GM23338 (cell line): ENCODE measurements around the gene CCL27. TPM values are rescaled to one million over a fixed set of nuclear protein-coding genes. Genes with fewer than 3 reads are reported as not detected.

Source experiments
- ATAC-seq: fragments of 200-7000 bp; cut with Tn5 transposase; 3 replicates; pipeline ENCODE4 v1.9.1; 2020
- DNase-seq: peaks from one replicate; pipeline ENCODE4 v3.0.0-alpha.2; 2015; ENCODE audit warnings: low spot score
- H2AFZ ChIP-seq: fragments of 200-600 bp; sonication (generic); 2 replicates; pipeline ENCODE4 v1.8.0; 2016; ENCODE audit warnings: antibody characterized with exemption, mild to moderate bottlenecking, moderate library complexity
- H3F3A ChIP-seq: fragments of 200-600 bp; sonication (generic); replicated peaks from 2 replicates; pipeline ENCODE4 v1.8.0; 2017; ENCODE audit warnings: antibody characterized with exemption, mixed run types, low read depth
- H3K27ac ChIP-seq: fragments of 200-600 bp; sonication (generic); 2 replicates; pipeline ENCODE4 v1.6.1; 2016; ENCODE audit warnings: low read depth
- H3K27me3 ChIP-seq: fragments of 200-600 bp; sonication (generic); 2 replicates; pipeline ENCODE4 v1.8.0; 2016; ENCODE audit warnings: mild to moderate bottlenecking, mixed run types, moderate library complexity; ENCODE audit not compliant: insufficient read depth
- H3K36me3 ChIP-seq: fragments of 200-600 bp; sonication (generic); 2 replicates; pipeline ENCODE4 v1.8.0; 2016; ENCODE audit warnings: mild to moderate bottlenecking; ENCODE audit not compliant: insufficient read depth
- H3K4me1 ChIP-seq: fragments of 200-600 bp; sonication (generic); 2 replicates; pipeline ENCODE4 v1.8.0; 2016; ENCODE audit warnings: mild to moderate bottlenecking, moderate library complexity; ENCODE audit not compliant: insufficient read depth
- H3K4me2 ChIP-seq: fragments of 200-600 bp; sonication (generic); 2 replicates; pipeline ENCODE4 v1.7.1; 2017; ENCODE audit warnings: mixed run types
- H3K4me3 ChIP-seq: fragments of 200-600 bp; sonication (generic); 2 replicates; pipeline ENCODE4 v1.6.1; 2016; ENCODE audit warnings: mixed run types
- H3K79me2 ChIP-seq: fragments of 200-600 bp; sonication (generic); replicated peaks from 2 replicates; pipeline ENCODE4 v1.8.0; 2017; ENCODE audit warnings: mild to moderate bottlenecking; ENCODE audit not compliant: insufficient read depth
- H3K9me2 ChIP-seq: fragments of 200-600 bp; sonication (generic); 2 replicates; pipeline ENCODE4 v1.8.0; 2017; ENCODE audit not compliant: insufficient read depth
- H4K20me1 ChIP-seq: fragments of 200-600 bp; sonication (generic); replicated peaks from 2 replicates; pipeline ENCODE4 v1.8.0; 2017; ENCODE audit warnings: mild to moderate bottlenecking; ENCODE audit not compliant: insufficient read depth
- H3K27ac Mint-ChIP-seq: 2 replicates; pipeline ENCODE4 v1.8.0; 2020; ENCODE audit warnings: inconsistent platforms, mild to moderate bottlenecking, moderate library complexity, mixed read lengths
- H3K27me3 Mint-ChIP-seq: 3 replicates; pipeline ENCODE4 v1.8.0; 2022; ENCODE audit warnings: low read depth, mild to moderate bottlenecking, moderate library complexity, mixed read lengths, inconsistent platforms; ENCODE audit not compliant: insufficient read depth, poor library complexity
- H3K36me3 Mint-ChIP-seq: 3 replicates; pipeline ENCODE4 v1.8.0; 2021; ENCODE audit warnings: low read depth, mild to moderate bottlenecking, inconsistent platforms, moderate library complexity, mixed read lengths
- H3K4me1 Mint-ChIP-seq: 3 replicates; pipeline ENCODE4 v1.8.0; 2020; ENCODE audit warnings: mild to moderate bottlenecking, inconsistent platforms, mixed read lengths
- H3K4me3 Mint-ChIP-seq: 3 replicates; pipeline ENCODE4 v1.8.0; 2021; ENCODE audit warnings: moderate library complexity, mild to moderate bottlenecking, inconsistent platforms, mixed read lengths
- H3K9me3 Mint-ChIP-seq: 3 replicates; pipeline ENCODE4 v1.8.0; 2020; ENCODE audit warnings: moderate library complexity, mild to moderate bottlenecking, inconsistent platforms, mixed read lengths
- CREB1 ChIP-seq: fragments of 250-450 bp; sonication (Bioruptor Pico); IDR thresholded peaks from 2 replicates; pipeline ENCODE4 v1.5.0; 2020; ENCODE audit warnings: low read depth, mild to moderate bottlenecking, moderate library complexity
- EZH2 ChIP-seq: fragments of 200-600 bp; sonication (generic); IDR thresholded peaks from one replicate; pipeline ENCODE4 v1.8.0; 2017; ENCODE audit warnings: antibody characterized with exemption, mild to moderate bottlenecking, low read depth; ENCODE audit not compliant: unreplicated experiment
- polyA plus RNA-seq: library from polyadenylated mRNA; unstranded; fragments of >200 nt; fragmentation: Nextera tagmentation; extraction: Ambion mirVana; gene quantifications from 2 replicates; pipeline ENCODE4 v1.2.1, GENCODE V29; 2016
- total RNA-seq: library from RNA; depleted of rRNA; stranded (reverse); fragments of >200 nt; shearing (Covaris generic); gene quantifications from 2 replicates; pipeline ENCODE4 v1.2.3, GENCODE V29; 2014
- TF ChIP-seq, protein P1 (sequence below), 2 experiments: fragments of 200-600 bp in 1 of 2; sonication (generic) in 1 of 2; conservative IDR thresholded peaks; 2 replicates each; pipeline versions ENCODE4 v1.5.1 to v1.6.1; 2016 to 2017; ENCODE audit warnings: antibody characterized with exemption in 2 of 2, low read depth in 2 of 2, mild to moderate bottlenecking in 2 of 2, moderate library complexity in 1 of 2
- TF ChIP-seq, protein P2 (sequence below): IDR thresholded peaks from one replicate; pipeline ENCODE4 v1.6.1; 2018; ENCODE audit warnings: antibody characterized with exemption; ENCODE audit not compliant: unreplicated experiment

The CCL27 gene
- total and polyA plus RNA-seq, 2 experiments from 2014 or later = not detected

DNA sequence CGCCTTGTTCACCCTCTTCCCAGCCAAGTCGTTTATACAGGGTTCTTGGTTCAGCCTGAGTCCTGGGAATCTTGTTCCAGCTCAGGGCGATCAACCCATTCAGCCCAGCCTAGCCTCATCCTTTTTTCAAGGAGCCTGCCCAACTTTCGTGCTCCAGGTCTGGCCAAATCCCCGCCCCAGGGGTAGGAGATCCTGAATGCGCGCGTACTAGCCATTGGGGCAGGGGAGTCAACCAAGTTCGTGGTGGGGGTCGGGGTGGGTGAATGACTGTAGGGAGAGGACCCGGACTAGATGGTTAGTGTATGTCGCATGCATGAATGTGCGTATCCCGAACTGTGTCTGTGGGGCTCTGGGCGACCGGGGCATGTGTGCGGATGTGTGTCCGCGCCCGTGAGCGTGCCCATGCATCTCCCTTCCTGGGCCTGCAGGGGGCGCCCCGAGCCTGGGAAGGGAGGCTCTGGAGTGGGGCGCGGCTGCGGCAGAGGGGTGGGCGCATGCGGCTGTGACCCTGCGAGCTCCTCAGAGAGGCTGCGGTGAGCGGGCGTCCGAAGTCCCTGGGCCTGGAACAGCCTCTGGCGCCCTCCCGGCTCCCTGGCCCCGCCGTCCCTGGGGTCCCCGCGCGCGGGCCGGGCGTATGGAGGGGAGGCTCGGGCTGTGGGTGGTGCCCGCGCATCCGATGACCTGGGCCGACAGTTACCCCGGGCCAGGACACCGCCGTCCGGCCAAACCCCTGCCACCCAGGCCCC lies 38.7 kb upstream of the CCL27 start:
- Mint-ChIP-seq H3K27me3 (peaks cover 27% of the 10 kb centered on the region), H3K36me3 (no peaks in the 10 kb centered on the region; the same call in 2 of the 3 replicates), H3K9me3 (peaks cover 6% of the 10 kb centered on the region; the same call in 2 of the 3 replicates), H3K27ac (no peak overlapping the region), H3K4me1 (peaks cover 5% of the 10 kb centered on the region; the same call in 2 of the 3 replicates), H3K4me3 (peak overlapping the region; percentile 74)
- Histone ChIP-seq H3K27me3 (peaks cover 35% of the 10 kb centered on the region), H4K20me1 (no peaks in the 10 kb centered on the region; the same call in 1 of the 2 replicates), H3K4me1 (peaks cover 4% of the 10 kb centered on the region; the same call in 1 of the 2 replicates), H3K4me3 (peak overlapping the region; percentile 77), H3K4me2 (peak overlapping the region; percentile 93), H2AFZ (peak overlapping the region; percentile 99), H3K27ac (no peak overlapping the region), H3F3A (no peaks in the 10 kb centered on the region), H3K79me2 (no peaks in the 10 kb centered on the region), H3K36me3 (no peaks in the 10 kb centered on the region), H3K9me2 (no peaks in the 10 kb centered on the region)
- ATAC-seq (peak; percentile 95), DNase-seq (peak; percentile 88)
- TF ChIP-seq, protein P1, sequence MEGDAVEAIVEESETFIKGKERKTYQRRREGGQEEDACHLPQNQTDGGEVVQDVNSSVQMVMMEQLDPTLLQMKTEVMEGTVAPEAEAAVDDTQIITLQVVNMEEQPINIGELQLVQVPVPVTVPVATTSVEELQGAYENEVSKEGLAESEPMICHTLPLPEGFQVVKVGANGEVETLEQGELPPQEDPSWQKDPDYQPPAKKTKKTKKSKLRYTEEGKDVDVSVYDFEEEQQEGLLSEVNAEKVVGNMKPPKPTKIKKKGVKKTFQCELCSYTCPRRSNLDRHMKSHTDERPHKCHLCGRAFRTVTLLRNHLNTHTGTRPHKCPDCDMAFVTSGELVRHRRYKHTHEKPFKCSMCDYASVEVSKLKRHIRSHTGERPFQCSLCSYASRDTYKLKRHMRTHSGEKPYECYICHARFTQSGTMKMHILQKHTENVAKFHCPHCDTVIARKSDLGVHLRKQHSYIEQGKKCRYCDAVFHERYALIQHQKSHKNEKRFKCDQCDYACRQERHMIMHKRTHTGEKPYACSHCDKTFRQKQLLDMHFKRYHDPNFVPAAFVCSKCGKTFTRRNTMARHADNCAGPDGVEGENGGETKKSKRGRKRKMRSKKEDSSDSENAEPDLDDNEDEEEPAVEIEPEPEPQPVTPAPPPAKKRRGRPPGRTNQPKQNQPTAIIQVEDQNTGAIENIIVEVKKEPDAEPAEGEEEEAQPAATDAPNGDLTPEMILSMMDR (conservative IDR thresholded peaks at IDR 0.05; ENCODE audit: low read depth in 2 of 2) = peak; percentile 76 to 97
- TF ChIP-seq, protein P2, sequence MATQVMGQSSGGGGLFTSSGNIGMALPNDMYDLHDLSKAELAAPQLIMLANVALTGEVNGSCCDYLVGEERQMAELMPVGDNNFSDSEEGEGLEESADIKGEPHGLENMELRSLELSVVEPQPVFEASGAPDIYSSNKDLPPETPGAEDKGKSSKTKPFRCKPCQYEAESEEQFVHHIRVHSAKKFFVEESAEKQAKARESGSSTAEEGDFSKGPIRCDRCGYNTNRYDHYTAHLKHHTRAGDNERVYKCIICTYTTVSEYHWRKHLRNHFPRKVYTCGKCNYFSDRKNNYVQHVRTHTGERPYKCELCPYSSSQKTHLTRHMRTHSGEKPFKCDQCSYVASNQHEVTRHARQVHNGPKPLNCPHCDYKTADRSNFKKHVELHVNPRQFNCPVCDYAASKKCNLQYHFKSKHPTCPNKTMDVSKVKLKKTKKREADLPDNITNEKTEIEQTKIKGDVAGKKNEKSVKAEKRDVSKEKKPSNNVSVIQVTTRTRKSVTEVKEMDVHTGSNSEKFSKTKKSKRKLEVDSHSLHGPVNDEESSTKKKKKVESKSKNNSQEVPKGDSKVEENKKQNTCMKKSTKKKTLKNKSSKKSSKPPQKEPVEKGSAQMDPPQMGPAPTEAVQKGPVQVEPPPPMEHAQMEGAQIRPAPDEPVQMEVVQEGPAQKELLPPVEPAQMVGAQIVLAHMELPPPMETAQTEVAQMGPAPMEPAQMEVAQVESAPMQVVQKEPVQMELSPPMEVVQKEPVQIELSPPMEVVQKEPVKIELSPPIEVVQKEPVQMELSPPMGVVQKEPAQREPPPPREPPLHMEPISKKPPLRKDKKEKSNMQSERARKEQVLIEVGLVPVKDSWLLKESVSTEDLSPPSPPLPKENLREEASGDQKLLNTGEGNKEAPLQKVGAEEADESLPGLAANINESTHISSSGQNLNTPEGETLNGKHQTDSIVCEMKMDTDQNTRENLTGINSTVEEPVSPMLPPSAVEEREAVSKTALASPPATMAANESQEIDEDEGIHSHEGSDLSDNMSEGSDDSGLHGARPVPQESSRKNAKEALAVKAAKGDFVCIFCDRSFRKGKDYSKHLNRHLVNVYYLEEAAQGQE = no peak
- 0 out of 2 replicates have a peak, but pooled peaks have one; percentile 30 for TF ChIP-seq CREB1 (CRISPR knock-in tag)

DNA sequence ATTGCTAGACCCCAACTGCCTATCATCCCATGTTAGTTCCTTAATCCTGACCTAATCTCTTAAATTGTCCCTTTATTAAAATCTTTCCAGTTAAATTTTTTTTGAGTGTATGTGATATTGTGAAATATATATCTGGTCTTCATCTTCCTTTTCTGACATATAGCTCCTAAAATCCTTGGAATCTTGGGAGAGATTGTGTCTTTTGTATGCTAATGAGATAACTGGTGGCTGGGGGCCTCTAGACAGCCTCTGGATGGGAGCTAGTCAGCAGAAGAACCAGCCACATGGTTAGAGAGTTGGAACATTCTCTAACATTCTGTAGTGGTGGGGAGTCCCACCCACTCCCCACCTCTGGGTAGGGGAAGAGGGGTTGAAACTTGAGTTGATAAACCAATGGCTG lies 32.4 kb upstream of the CCL27 start:
- no peaks in the 10 kb centered on the region for H3K36me3 Mint-ChIP-seq

More for the DNA sequence above, 32.4 kb upstream of the CCL27 start:
- Histone ChIP-seq H2AFZ (no peak overlapping the region), H4K20me1 (no peaks in the 10 kb centered on the region), H3F3A (no peaks in the 10 kb centered on the region), H3K27ac (no peak overlapping the region), H3K36me3 (no peaks in the 10 kb centered on the region), H3K4me1 (no peaks in the 10 kb centered on the region), H3K9me2 (no peaks in the 10 kb centered on the region), H3K4me2 (no peak overlapping the region), H3K27me3 (peaks cover 16% of the 10 kb centered on the region), H3K4me3 (no peak overlapping the region), H3K79me2 (no peaks in the 10 kb centered on the region)
- H3K27ac Mint-ChIP-seq = no peak overlapping the region
- H3K9me3 Mint-ChIP-seq = no peaks in the 10 kb centered on the region
- H3K27me3 Mint-ChIP-seq = peaks cover 4% of the 10 kb centered on the region
- no peak overlapping the region for H3K4me3 Mint-ChIP-seq
- DNase-seq (no peak), ATAC-seq (no peak)
- TF ChIP-seq, protein P2 = no peak
- no peak for TF ChIP-seq EZH2
- H3K4me1 Mint-ChIP-seq = peaks cover 4% of the 10 kb centered on the region; the same call in 2 of the 3 replicates
